Measurements from ENCODE around the gene TULP4.

TULP4 gene

GRCh38 chr6:158514991-158515390 lies 202.7 kb downstream of the TULP4 start (continued):
- TF ChIP-seq REST (tag by site-specific recombination; IDR thresholded peaks at IDR 0.05) (no peak), ZNF624 (tag by site-specific recombination; IDR thresholded peaks at IDR 0.05) (no peak), ZFP41 (tag by site-specific recombination; IDR thresholded peaks at IDR 0.05; ENCODE audit: borderline replicate concordance) (no peak), YY2 (tag by site-specific recombination; IDR thresholded peaks at IDR 0.05) (no peak), ZNF830 (tag by site-specific recombination; IDR thresholded peaks at IDR 0.05; ENCODE audit: low read depth) (no peak), BCL11B (tag by site-specific recombination; IDR thresholded peaks at IDR 0.05; ENCODE audit: low read depth) (no peak), OVOL3 (tag by site-specific recombination; IDR thresholded peaks at IDR 0.05) (no peak)

- 0 out of 2 replicates have a peak, but pooled peaks cover 4% of the 10 kb centered on the region for H3K4me1 ChIP-seq (ENCODE audit: control insufficient read depth, insufficient read depth, low read length)
- no peak overlapping the region for H3K27ac ChIP-seq (ENCODE audit: extremely low read depth, low read depth, low read length)
- no peaks in the 10 kb centered on the region for H3K9me3 ChIP-seq (ENCODE audit: control insufficient read depth, insufficient read depth, low read depth, low read length)
- POLR2A ChIA-PET, result no interaction called here
- TF ChIP-seq BCL6B (tag by site-specific recombination; IDR thresholded peaks at IDR 0.05) (no peak), ZNF624 (tag by site-specific recombination; IDR thresholded peaks at IDR 0.05) (no peak), ZNF449 (tag by site-specific recombination; IDR thresholded peaks at IDR 0.05) (no peak), TRIM28 (IDR thresholded peaks at IDR 0.05; ENCODE audit: borderline replicate concordance, low read length) (no peak), KLF1 (tag by site-specific recombination; IDR thresholded peaks at IDR 0.05) (no peak), ZNF148 (tag by site-specific recombination; IDR thresholded peaks at IDR 0.05; ENCODE audit: borderline replicate concordance) (no peak), ZNF571 (tag by site-specific recombination; IDR thresholded peaks at IDR 0.05) (no peak), ZNF202 (tag by site-specific recombination; IDR thresholded peaks at IDR 0.05; ENCODE audit: borderline replicate concordance) (no peak), ZSCAN5A (tag by site-specific recombination; IDR thresholded peaks at IDR 0.05) (no peak)
- CTCF ChIA-PET, result interaction anchor here (0.9 to 1.1 kb wide), 2 partner anchors 265 to 295 kb away, joined by 3 read pairs; no protein-coding TSS in a partner anchor
- no peak overlapping the region for H3K4me3 ChIP-seq (ENCODE audit: low read depth, low read length)
- H3K36me3 ChIP-seq (ENCODE audit: control insufficient read depth in 2 of 2, insufficient read depth in 1 of 2, low read length in 2 of 2), result no peaks in the 10 kb centered on the region
These were observed 203.8 kb downstream of the TULP4 start for GRCh38 chr6:158516098-158516497.

All from HEK293 (cell line).